Thyroid gland (tissue), 4 donors: ENCODE data around the gene CYP20A1. TPM values are rescaled to one million over a fixed set of nuclear protein-coding genes. Genes with fewer than 3 reads are reported as not detected.

Source experiments
- DNase-seq, 2 donors: peaks; one replicate each; pipeline ENCODE4 v3.0.0-alpha.2; 2019
- H3K27ac ChIP-seq, 3 donors: fragments of 200-600 bp; sonication (generic); 1 replicate in 2 of 3; 2 replicates in 1 of 3; pipeline ENCODE4 v1.5.1; 2016 to 2019; ENCODE audit warnings: mild to moderate bottlenecking in 1 of 3, moderate library complexity in 1 of 3
- H3K27me3 ChIP-seq: fragments of 200-600 bp; sonication (generic); one replicate; pipeline ENCODE4 v1.5.1; 2019
- H3K36me3 ChIP-seq, 2 donors: fragments of 200-600 bp; sonication (generic); one replicate each; pipeline ENCODE4 v1.5.1; 2016 to 2019
- H3K4me1 ChIP-seq, 2 donors: fragments of 200-600 bp; sonication (generic); one replicate each; pipeline ENCODE4 v1.5.1; 2017 to 2019
- H3K4me3 ChIP-seq, 3 donors: fragments of 200-600 bp; sonication (generic); replicated peaks in 1 of 3; 1 replicate in 2 of 3; 2 replicates in 1 of 3; pipeline ENCODE4 v1.5.1; 2016; ENCODE audit warnings: mild to moderate bottlenecking in 1 of 3
- H3K9me3 ChIP-seq: fragments of 200-600 bp; sonication (generic); one replicate; pipeline ENCODE4 v1.5.1; 2017
- CTCF ChIP-seq, 6 experiments: fragments of 200-600 bp in 3 of 6; fragments of 450-650 bp in 3 of 6; sonication (generic) in 3 of 6; IDR thresholded peaks; one replicate each; pipeline ENCODE4 v1.5.1; 2016 to 2019; ENCODE audit warnings: antibody characterized with exemption in 6 of 6, mild to moderate bottlenecking in 2 of 6, inconsistent platforms in 1 of 6, moderate library complexity in 1 of 6
- POLR2A ChIP-seq, 2 donors: fragments of 450-650 bp; IDR thresholded peaks; one replicate each; pipeline ENCODE4 v1.6.1; 2017; ENCODE audit warnings: antibody characterized with exemption in 2 of 2, mild to moderate bottlenecking in 2 of 2, moderate library complexity in 1 of 2
- WGBS, 2 donors: methylation state at CpG; one replicate each; pipeline ENCODE4 v1.1.5; 2017; 5-methylcytosine and 5-hydroxymethylcytosine counted together
- intact Hi-C: fragments of 100-400 bp; cut with DNase I; formaldehyde crosslinking; loops from one replicate; pipeline ENCODE4 v1.15.1; 2023
- total RNA-seq, 4 donors: library from RNA; depleted of rRNA; stranded (reverse); fragments of >200 nt; gene quantifications; one replicate each; pipeline ENCODE4 v1.2.3, GENCODE V29; 2016

The CYP20A1 gene
- total RNA-seq, 4 donors from 2014 or later: 41.4 to 59.5 (median 48.2) TPM

- no peak for DNase-seq
- Histone ChIP-seq H3K4me1 (peaks cover 18 to 20% of the 10 kb centered on the region in 2 donors), H3K4me3 (peak overlapping the region; percentile 93 to 99 (median 97)), H3K36me3 (no peaks in the 10 kb centered on the region), H3K9me3 (no peaks in the 10 kb centered on the region), H3K27ac (peak overlapping the region; percentile 82 to 94 (median 89)), H3K27me3 (no peaks in the 10 kb centered on the region)
- intact Hi-C loops: no loop called here
- TF ChIP-seq CTCF (IDR thresholded peaks at IDR 0.05) (no peak), POLR2A (IDR thresholded peaks at IDR 0.05) (no peak)
- 21% methylated on average over 7 of the region's 7 CpGs for WGBS, 2 donors
Measured at GRCh38 chr2:203327582-203327900, 88.7 kb downstream of the CYP20A1 start.

GRCh38 chr2:203327901-203328759 lies 89.3 kb downstream of the CYP20A1 start, which contains the start of gene ABI2:
ABI2 (plus strand) TSS chr2:203328394; CDS start chr2:203328515, 121 bp downstream.
- H3K4me3 ChIP-seq: peak within 1 kb of the TSS; percentile 93 to 99 (median 97)
- H3K27me3 ChIP-seq: no peaks in the 10 kb centered on the region
- 0 to 1% methylated on average over 29 to 32 of the region's 98 CpGs for WGBS, 2 donors
- intact Hi-C loops: no loop called here
- H3K9me3 ChIP-seq: no peaks in the 10 kb centered on the region
- DNase-seq: peak; percentile 84 to 85
- peaks cover 18 to 20% of the 10 kb centered on the region in 2 donors for H3K4me1 ChIP-seq
- peak within 1 kb of the TSS; percentile 82 to 94 (median 89) for H3K27ac ChIP-seq
- H3K36me3 ChIP-seq: no peaks in the 10 kb centered on the region
- TF ChIP-seq CTCF (IDR thresholded peaks at IDR 0.05) (peak in 1 of 6 experiments; percentile 12), POLR2A (IDR thresholded peaks at IDR 0.05) (peak; percentile 25 to 67)

- intact Hi-C loops: no loop called here
- 2 to 4% methylated on average over 21 to 31 of the region's 31 CpGs for WGBS, 2 donors
- H3K27ac ChIP-seq: peak overlapping the region; percentile 82 to 94 (median 89)
- peak overlapping the region; percentile 93 to 99 (median 97) for H3K4me3 ChIP-seq
- no peaks in the 10 kb centered on the region for H3K36me3 ChIP-seq
- TF ChIP-seq POLR2A (IDR thresholded peaks at IDR 0.05): no peak
- TF ChIP-seq CTCF (IDR thresholded peaks at IDR 0.05): no peak
- H3K27me3 ChIP-seq: no peaks in the 10 kb centered on the region
- peak; percentile 53 to 59 for DNase-seq
- H3K9me3 ChIP-seq: no peaks in the 10 kb centered on the region
- H3K4me1 ChIP-seq: peaks cover 18 to 20% of the 10 kb centered on the region in 2 donors
Measured at GRCh38 chr2:203328760-203329540, 90.1 kb downstream of the CYP20A1 start.

GRCh38 chr2:203330434-203330833 lies 91.6 kb downstream of the CYP20A1 start:
- TF ChIP-seq POLR2A (IDR thresholded peaks at IDR 0.05): no peak
- TF ChIP-seq CTCF (IDR thresholded peaks at IDR 0.05): no peak
- H3K9me3 ChIP-seq: no peaks in the 10 kb centered on the region
- H3K27ac ChIP-seq: peak overlapping the region; percentile 2 to 46 (median 6)
- no peaks in the 10 kb centered on the region for H3K36me3 ChIP-seq
- no peak for DNase-seq
- H3K27me3 ChIP-seq: no peaks in the 10 kb centered on the region
- no peak overlapping the region for H3K4me3 ChIP-seq
- peaks cover 20 to 22% of the 10 kb centered on the region in 2 donors for H3K4me1 ChIP-seq
- intact Hi-C loops: no loop called here
